NCI-H748 (cell line): ENCODE measurements around the gene APBA1.
"Not testable (repeated sequence)": the region's sequence is repeated elsewhere in the genome, so short reads cannot be mapped to it uniquely, and the experiment has no call there.

Source experiments
- DNase-seq: peaks from one replicate; lab custom pipeline; 2025; ENCODE audit not compliant: unreplicated experiment; lab: John Stamatoyannopoulos, UW

APBA1 gene

GRCh38 chr9:69452110-69452782 is 219.9 kb downstream of the APBA1 start:
- no peak for DNase-seq

DNA sequence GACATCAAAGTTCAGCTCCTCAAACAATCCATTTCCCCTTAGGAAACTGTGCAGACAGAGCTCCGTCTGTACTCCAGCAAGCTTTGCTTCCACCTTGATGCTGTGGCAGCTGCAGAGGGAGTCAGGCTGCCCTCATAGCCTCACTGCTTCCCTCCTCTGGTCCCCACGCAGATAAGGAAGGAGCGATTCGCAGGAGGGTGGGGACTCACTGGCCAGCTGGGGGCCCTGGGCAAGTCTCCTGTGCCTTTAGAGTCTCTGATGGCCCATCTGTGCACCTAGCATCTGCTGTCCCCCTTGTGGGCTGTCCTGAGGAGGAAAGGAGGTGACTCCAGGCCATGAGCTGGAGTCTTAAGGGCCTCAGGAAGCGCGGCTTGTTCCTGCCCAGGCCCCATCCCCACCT is 225.7 kb downstream of the APBA1 start:
- no peak for DNase-seq

- peak; percentile 89 for DNase-seq
Measured at GRCh38 chr9:69445251-69445650, 226.9 kb downstream of the APBA1 start.

DNA sequence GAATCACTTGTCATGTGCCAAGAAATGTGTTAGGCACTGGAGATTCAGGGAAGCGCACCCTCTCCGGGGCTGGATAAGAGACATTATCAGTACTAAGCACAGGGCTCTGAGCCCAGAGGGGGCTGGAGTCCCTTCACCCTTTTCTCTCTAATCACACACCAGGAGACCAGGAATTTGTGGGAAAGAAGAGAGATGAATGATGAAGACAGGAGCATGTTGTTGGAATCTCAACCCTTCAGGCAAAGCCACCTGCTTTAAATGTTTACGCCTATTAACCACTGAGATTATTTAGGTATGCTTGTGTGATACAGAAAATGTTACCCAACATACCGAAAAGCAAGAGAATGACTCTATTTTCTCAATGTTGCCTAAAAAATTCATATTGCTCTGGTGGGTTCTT is 227.4 kb downstream of the APBA1 start:
- DNase-seq, result no peak

GRCh38 chr9:69444021-69444420 is 228.2 kb downstream of the APBA1 start:
- no peak for DNase-seq

DNA sequence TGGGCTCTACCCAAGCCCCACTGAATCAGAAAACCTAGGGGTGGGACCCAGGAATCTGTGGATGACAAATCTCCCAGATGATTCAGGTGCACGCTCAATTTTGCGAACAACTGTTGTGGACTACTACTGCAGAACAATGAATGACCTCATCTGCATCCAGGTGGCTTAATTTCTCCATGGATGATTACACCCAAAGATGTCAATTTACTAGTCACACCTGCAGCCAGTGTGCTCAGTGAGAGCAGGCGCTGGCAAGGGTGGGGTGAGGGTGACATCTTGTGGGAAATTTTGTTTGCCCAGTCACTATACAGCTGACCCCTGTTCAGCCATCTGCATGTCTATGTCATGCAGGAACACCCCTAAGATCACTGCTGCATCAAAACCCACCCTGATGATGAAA is 229.0 kb downstream of the APBA1 start:
- DNase-seq, result peak; percentile 99

GRCh38 chr9:69442486-69442885 is 229.7 kb downstream of the APBA1 start:
- DNase-seq, result peak; percentile 34

DNA sequence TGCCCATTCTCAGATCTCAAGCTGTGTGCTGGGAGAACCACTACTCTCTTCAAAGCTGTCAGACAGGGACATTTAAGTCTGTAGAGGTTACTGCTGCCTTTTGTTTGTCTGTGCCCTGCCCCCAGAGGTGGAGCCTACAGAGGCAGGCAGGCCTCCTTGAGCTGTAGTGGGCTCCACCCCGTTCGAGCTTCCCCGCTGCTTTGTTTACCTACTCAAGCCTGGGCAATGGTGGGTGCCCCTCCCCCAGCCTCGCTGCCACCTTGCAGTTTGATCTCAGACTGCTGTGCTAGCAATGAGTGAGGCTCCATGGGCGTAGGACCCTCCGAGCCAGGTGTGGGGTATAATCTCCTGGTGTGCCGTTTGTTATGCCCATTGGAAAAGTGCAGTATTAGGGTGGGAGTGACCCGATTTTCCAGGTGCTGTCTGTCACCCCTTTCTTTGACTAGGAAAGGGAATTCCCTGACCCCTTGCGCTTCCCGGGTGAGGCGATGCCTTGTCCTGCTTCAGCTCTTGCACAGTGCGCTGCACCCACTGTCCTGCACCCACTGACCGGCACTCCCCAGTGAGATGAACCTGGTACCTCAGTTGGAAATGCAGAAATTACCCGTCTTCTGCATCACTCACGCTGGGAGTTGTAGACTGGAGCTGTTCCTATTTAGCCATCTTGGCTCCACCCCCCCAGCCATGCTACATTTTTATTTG is 231.8 kb downstream of the APBA1 start:
- peak; percentile 63 for DNase-seq

- not testable (repeated sequence) for DNase-seq
Measured at GRCh38 chr9:69439654-69440053, 232.5 kb downstream of the APBA1 start.

- DNase-seq, result no peak
Measured at GRCh38 chr9:69433968-69434367, 238.2 kb downstream of the APBA1 start.

DNA sequence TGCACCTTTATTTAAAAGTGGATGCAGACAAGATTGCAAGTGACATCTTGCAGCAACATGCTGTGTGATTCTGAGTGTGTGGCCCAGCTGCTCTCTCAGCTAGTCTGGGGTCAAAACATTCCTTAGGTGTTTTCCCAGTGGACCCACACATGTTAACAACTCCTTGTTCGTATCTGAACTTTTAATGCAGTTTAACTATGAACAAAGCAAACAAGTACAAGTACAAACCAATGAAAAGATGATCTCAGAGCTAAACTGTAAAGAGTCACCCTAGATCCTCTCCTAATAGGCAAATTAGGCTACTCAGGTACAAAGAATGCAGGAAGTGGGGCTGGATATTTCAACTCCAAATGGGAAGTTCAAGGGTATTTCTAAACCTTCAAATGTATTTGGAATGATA is 238.8 kb downstream of the APBA1 start:
- no peak for DNase-seq

- no peak for DNase-seq
Measured at GRCh38 chr9:69432623-69433022, 239.5 kb downstream of the APBA1 start.

DNA sequence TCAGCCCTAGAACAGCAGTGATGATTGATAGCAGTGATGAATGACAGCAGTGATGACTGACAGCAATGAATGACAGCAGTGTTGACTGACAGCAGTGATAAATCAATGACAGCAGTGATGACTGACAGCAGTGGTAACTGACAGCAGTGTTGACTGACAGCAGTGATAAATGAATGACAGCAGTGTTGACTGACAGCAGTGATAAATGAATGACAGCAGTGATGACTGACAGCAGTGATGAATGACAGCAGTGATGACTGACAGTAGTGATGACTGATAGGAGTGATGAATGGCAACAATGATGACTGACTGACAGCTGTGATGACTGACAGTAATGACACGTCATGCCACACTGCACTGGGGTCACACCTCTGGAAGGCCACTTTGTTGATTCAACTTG is 240.4 kb downstream of the APBA1 start:
- DNase-seq, result no peak

DNA sequence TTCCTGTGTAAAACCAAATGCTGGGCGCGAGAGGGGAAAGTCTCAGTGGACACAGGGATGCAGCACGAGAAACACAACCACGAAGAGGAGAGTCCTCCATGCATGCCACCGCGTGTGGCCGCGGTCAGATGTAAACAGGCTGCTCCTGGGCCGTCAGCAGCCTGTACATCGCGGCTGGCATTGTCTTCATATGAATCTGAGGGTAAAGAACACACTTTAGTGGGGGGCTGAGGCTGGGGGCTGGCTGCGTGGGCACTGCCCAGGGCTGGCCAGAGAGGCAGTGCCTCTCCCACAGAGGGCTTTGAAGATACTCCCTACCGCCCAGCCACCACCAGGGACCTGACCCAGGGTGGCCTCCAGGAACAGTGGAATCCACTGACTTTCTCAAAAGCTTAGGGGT is 241.0 kb downstream of the APBA1 start:
- no peak for DNase-seq

GRCh38 chr9:69430206-69430605 is 242.0 kb downstream of the APBA1 start:
- DNase-seq, result no peak

DNA sequence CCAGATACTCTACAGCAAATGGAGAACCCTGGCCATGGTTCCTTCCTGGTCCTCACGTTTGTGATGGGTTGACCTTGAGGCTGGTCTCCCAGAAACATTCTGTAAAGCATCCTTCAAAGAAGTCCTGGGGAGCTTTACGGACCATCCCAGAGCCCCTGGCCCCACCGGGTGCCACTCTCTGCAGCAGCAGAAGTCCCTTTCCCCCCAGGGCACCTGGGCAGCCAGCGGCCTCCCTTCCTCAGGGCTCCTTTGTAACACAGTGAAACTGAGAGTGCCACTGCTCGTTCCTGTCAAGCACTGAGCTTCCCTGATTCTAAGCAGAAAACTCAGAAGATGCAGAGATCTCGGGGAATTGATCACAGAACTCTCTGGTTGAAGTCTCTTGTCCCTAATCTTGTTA is 242.9 kb downstream of the APBA1 start:
- DNase-seq, result no peak

- DNase-seq, result no peak
Measured at GRCh38 chr9:69428017-69428785, 244.0 kb downstream of the APBA1 start.

GRCh38 chr9:69427286-69427685 is 244.9 kb downstream of the APBA1 start:
- DNase-seq, result no peak

DNA sequence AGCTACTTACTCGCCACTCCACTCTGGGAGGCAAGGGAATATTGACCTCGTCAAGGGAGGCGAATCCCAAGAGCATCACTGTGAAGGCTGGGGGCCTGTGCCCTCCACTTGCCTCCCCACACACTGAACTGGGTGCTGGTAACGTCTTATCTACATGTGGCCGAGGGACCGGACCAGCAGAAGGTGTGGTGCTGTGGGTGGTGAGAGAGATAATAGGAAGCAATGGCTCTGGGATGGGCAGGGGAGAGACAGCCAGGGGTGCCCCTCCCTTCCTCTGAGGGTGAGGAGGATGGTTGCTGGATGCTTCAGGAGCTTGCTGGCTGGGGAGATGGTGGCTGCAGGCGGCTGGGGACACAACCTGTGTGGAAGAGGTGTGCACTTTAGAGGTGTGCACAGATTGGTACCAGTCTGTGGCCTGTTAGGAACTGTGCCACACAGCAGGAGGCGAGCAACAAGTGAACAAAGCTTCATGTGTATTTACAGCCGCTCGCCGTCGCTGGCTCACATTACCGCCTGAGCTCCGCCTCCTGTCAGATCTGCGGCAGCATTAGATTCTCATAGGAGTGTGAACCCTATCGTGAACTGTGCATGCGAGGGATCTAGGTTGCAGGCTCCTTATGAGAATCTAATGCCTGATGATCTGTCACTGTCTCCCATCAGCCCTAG is 246.9 kb downstream of the APBA1 start:
- DNase-seq, result peak; percentile 82

- peak; percentile 78 for DNase-seq
Measured at GRCh38 chr9:69421908-69422801, 250.0 kb downstream of the APBA1 start.
